Measurements from ENCODE around the gene ZNF491.
"Not testable (repeated sequence)": the region's sequence is repeated elsewhere in the genome, so short reads cannot be mapped to it uniquely, and the experiment has no call there.

Gene ZNF491

GRCh38 chr19:11763611-11764010 lies 34.7 kb upstream of the ZNF491 start:
- Histone ChIP-seq H3K9me3 (ENCODE audit: insufficient read depth, low read length) (no peaks in the 10 kb centered on the region), H3K9ac (ENCODE audit: insufficient read length, low read depth) (no peak overlapping the region), H3K27me3 (ENCODE audit: insufficient read depth, insufficient read length) (peaks cover 15% of the 10 kb centered on the region), H3K4me1 (ENCODE audit: insufficient read depth, insufficient read length) (peaks cover 4% of the 10 kb centered on the region), H3K4me3 (ENCODE audit: insufficient read length, low read depth) (no peak overlapping the region), H3K36me3 (ENCODE audit: insufficient read depth, insufficient read length, low read length) (no peaks in the 10 kb centered on the region)
- TF ChIP-seq ZNF274 (IDR thresholded peaks at IDR 0.05; ENCODE audit: low read depth, low read length) (no peak), YY1 (IDR thresholded peaks at IDR 0.05; ENCODE audit: insufficient read depth, insufficient read length) (no peak), SUZ12 (IDR thresholded peaks at IDR 0.05; ENCODE audit: extremely low read depth, insufficient read depth, insufficient read length) (no peak)
- DNase-seq (ENCODE audit: low read depth, low spot score): no peak

- peaks cover 17% of the 10 kb centered on the region; the same call in 1 of the 2 replicates for H3K9me3 ChIP-seq (ENCODE audit: insufficient read depth, low read length)
- H3K9ac ChIP-seq (ENCODE audit: insufficient read length, low read depth): peak within 1 kb of the TSS; percentile 75
- TF ChIP-seq ZNF274 (IDR thresholded peaks at IDR 0.05; ENCODE audit: low read depth, low read length) (no peak), SUZ12 (IDR thresholded peaks at IDR 0.05; ENCODE audit: extremely low read depth, insufficient read depth, insufficient read length) (no peak), YY1 (IDR thresholded peaks at IDR 0.05; ENCODE audit: insufficient read depth, insufficient read length) (no peak)
- H3K36me3 ChIP-seq (ENCODE audit: insufficient read depth, insufficient read length, low read length): no peaks in the 10 kb centered on the region
- H3K27me3 ChIP-seq (ENCODE audit: insufficient read depth, insufficient read length): peaks cover 19% of the 10 kb centered on the region
- peak; percentile 94 for DNase-seq (ENCODE audit: low read depth, low spot score)
- peaks cover 4% of the 10 kb centered on the region for H3K4me1 ChIP-seq (ENCODE audit: insufficient read depth, insufficient read length)
- peak within 1 kb of the TSS; percentile 84 for H3K4me3 ChIP-seq (ENCODE audit: insufficient read length, low read depth)
Measured at GRCh38 chr19:11766597-11767591, 31.4 kb upstream of the ZNF491 start, which contains the start of gene ZNF441. Gene ZNF441 (plus strand): TSS chr19:11767000. CDS start chr19:11767194, 194 bp downstream.

GRCh38 chr19:11767633-11768133 lies 30.6 kb upstream of the ZNF491 start:
- no peak for DNase-seq (ENCODE audit: low read depth, low spot score)
- TF ChIP-seq ZNF274 (IDR thresholded peaks at IDR 0.05; ENCODE audit: low read depth, low read length) (no peak), SUZ12 (IDR thresholded peaks at IDR 0.05; ENCODE audit: extremely low read depth, insufficient read depth, insufficient read length) (no peak), YY1 (IDR thresholded peaks at IDR 0.05; ENCODE audit: insufficient read depth, insufficient read length) (no peak)
- Histone ChIP-seq H3K9ac (ENCODE audit: insufficient read length, low read depth) (peak overlapping the region; percentile 75), H3K9me3 (ENCODE audit: insufficient read depth, low read length) (peaks cover 23% of the 10 kb centered on the region; the same call in 1 of the 2 replicates), H3K36me3 (ENCODE audit: insufficient read depth, insufficient read length, low read length) (no peaks in the 10 kb centered on the region), H3K4me1 (ENCODE audit: insufficient read depth, insufficient read length) (peaks cover 4% of the 10 kb centered on the region), H3K27me3 (ENCODE audit: insufficient read depth, insufficient read length) (peaks cover 19% of the 10 kb centered on the region), H3K4me3 (ENCODE audit: insufficient read length, low read depth) (peak overlapping the region; percentile 84)

- Histone ChIP-seq H3K9ac (ENCODE audit: insufficient read length, low read depth) (no peak overlapping the region), H3K4me1 (ENCODE audit: insufficient read depth, insufficient read length) (peaks cover 4% of the 10 kb centered on the region), H3K9me3 (ENCODE audit: insufficient read depth, low read length) (peaks cover 27% of the 10 kb centered on the region; the same call in 1 of the 2 replicates), H3K36me3 (ENCODE audit: insufficient read depth, insufficient read length, low read length) (no peaks in the 10 kb centered on the region), H3K27me3 (ENCODE audit: insufficient read depth, insufficient read length) (peaks cover 19% of the 10 kb centered on the region), H3K4me3 (ENCODE audit: insufficient read length, low read depth) (no peak overlapping the region)
- TF ChIP-seq SUZ12 (IDR thresholded peaks at IDR 0.05; ENCODE audit: extremely low read depth, insufficient read depth, insufficient read length) (no peak), ZNF274 (IDR thresholded peaks at IDR 0.05; ENCODE audit: low read depth, low read length) (no peak), YY1 (IDR thresholded peaks at IDR 0.05; ENCODE audit: insufficient read depth, insufficient read length) (no peak)
- no peak for DNase-seq (ENCODE audit: low read depth, low spot score)
Measured at GRCh38 chr19:11769995-11770394, 28.3 kb upstream of the ZNF491 start.

- H3K9ac ChIP-seq (ENCODE audit: insufficient read length, low read depth); H3K4me1 ChIP-seq (ENCODE audit: insufficient read depth, insufficient read length); H3K4me3 ChIP-seq (ENCODE audit: insufficient read length, low read depth); DNase-seq (ENCODE audit: low read depth, low spot score); H3K36me3 ChIP-seq (ENCODE audit: insufficient read depth, insufficient read length, low read length): not testable (repeated sequence)
- H3K9me3 ChIP-seq (ENCODE audit: insufficient read depth, low read length): peaks cover 27% of the 10 kb centered on the region; the same call in 1 of the 2 replicates
- H3K27me3 ChIP-seq (ENCODE audit: insufficient read depth, insufficient read length): peaks cover 19% of the 10 kb centered on the region
Measured at GRCh38 chr19:11771520-11771919, 26.8 kb upstream of the ZNF491 start.

GRCh38 chr19:11776669-11777068 lies 21.7 kb upstream of the ZNF491 start:
- H3K4me3 ChIP-seq (ENCODE audit: insufficient read length, low read depth); H3K4me1 ChIP-seq (ENCODE audit: insufficient read depth, insufficient read length); H3K27me3 ChIP-seq (ENCODE audit: insufficient read depth, insufficient read length); H3K9ac ChIP-seq (ENCODE audit: insufficient read length, low read depth); DNase-seq (ENCODE audit: low read depth, low spot score): not testable (repeated sequence)
- Histone ChIP-seq H3K36me3 (ENCODE audit: insufficient read depth, insufficient read length, low read length) (peaks cover 27% of the 10 kb centered on the region), H3K9me3 (ENCODE audit: insufficient read depth, low read length) (peaks cover 50% of the 10 kb centered on the region)

GRCh38 chr19:11780431-11781020 lies 17.8 kb upstream of the ZNF491 start:
- Histone ChIP-seq H3K9me3 (ENCODE audit: insufficient read depth, low read length) (peaks cover 59% of the 10 kb centered on the region), H3K36me3 (ENCODE audit: insufficient read depth, insufficient read length, low read length) (peaks cover 27% of the 10 kb centered on the region), H3K9ac (ENCODE audit: insufficient read length, low read depth) (no peak overlapping the region), H3K4me1 (ENCODE audit: insufficient read depth, insufficient read length) (no peaks in the 10 kb centered on the region), H3K27me3 (ENCODE audit: insufficient read depth, insufficient read length) (no peaks in the 10 kb centered on the region), H3K4me3 (ENCODE audit: insufficient read length, low read depth) (no peak overlapping the region)
- TF ChIP-seq ZNF274 (IDR thresholded peaks at IDR 0.05; ENCODE audit: low read depth, low read length): peak; percentile 28; the same call in 1 of the 2 replicates
- TF ChIP-seq YY1 (IDR thresholded peaks at IDR 0.05; ENCODE audit: insufficient read depth, insufficient read length): no peak
- DNase-seq (ENCODE audit: low read depth, low spot score): no peak
